ENCODE data around the gene SAMD4B.
"Not testable (repeated sequence)": the region's sequence is repeated elsewhere in the genome, so short reads cannot be mapped to it uniquely, and the experiment has no call there.

The SAMD4B gene

GRCh38 chr19:39310558-39311311, 31.5 kb upstream of the SAMD4B start:
- peak in 3 of 4 experiments; percentile 18 to 28 (median 20) for DNase-seq

- no peak for DNase-seq
These were observed 28.0 kb upstream of the SAMD4B start for GRCh38 chr19:39314016-39314728.

GRCh38 chr19:39315933-39316332, 26.3 kb upstream of the SAMD4B start:
- DNase-seq: no peak

DNA sequence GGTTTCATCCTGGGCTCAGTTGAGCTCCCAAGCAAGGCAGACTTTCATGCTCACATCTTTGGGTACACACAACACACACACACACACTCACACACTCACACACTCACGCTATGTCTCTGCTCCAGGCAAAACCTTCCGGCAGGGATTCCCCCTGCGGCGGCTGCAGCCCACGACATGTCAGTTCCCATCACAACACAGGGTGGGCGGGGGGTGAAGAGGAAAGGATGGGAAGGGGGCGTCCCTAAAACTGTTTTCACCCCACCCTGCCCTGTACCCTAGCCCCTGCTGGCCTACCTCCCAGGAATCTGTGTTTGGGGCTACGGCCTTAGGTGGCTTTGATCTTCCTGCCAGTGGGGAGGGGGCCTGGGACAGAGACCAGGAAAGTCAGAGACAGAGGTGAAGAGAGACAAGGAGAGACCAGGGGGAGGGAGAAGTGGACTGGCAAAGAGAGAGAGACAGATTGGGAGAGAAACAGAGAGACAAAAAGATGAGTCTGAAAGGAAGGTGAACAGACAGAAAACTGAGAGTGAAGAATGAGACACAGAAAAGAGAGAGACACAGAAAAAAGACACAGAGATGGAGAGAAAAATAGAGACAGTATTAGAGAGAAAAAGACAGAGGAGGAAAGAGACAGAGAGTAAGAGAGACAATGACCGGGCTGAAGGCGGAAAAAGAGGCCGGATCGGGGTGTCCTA, 25.4 kb upstream of the SAMD4B start:
- no peak for DNase-seq

DNA sequence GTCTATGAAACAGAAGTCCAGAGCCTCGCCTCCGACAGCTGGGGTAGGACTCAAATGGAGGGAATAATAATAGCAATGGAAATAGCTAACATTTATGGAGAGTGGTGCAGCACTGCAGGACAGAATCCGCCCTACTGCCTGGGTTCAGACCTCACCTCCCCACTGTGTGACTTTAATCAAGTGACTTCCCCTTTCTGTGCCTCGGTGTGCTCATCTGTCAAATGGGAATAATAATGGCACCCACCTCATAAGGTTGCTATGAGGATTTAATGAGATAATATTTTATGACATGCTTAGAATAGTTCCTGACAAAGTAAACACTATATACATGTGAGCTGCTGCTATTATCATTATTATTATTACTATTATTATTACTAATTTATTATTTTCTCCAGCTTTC, 24.7 kb upstream of the SAMD4B start:
- DNase-seq: no peak

DNA sequence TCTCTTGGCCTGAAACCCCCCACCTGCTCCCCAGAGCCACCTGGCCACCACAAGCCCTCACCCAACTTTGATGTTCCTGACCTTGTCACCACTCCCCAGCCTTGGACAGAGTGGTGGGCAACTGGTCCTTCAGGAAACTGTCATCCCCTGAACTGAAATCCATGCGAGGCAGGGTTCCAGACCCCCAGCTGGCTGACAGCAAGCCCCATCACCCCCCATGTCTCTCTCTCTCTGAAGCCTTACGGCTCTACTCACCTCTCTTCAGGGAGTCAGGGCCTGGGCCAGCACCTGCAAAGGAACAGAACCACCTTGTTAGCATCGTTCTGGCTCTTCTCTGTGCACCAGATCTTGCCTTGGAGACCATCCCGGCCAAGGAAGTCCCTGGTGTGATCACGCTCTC, 24.1 kb upstream of the SAMD4B start:
- no peak for DNase-seq

DNA sequence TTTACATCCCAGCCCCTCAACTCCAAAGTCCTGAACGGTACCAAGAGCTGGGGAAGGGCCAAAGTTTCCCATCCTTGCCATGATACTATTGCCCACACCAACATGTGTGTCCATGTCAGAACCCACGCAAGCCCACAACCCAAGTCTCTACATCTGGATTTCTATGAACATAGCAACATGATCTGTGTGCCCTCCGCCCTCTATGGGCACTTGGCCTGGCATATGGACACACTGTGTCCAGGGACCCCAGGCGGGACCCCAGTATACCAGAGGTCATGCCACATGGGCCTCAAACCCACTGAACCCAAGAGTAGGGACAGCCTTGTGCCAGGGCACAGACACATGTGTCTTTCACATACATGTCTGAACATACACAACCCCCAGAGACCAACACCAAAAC, 23.5 kb upstream of the SAMD4B start:
- no peak for DNase-seq

GRCh38 chr19:39319098-39319891, 22.9 kb upstream of the SAMD4B start:
- DNase-seq: no peak

DNA sequence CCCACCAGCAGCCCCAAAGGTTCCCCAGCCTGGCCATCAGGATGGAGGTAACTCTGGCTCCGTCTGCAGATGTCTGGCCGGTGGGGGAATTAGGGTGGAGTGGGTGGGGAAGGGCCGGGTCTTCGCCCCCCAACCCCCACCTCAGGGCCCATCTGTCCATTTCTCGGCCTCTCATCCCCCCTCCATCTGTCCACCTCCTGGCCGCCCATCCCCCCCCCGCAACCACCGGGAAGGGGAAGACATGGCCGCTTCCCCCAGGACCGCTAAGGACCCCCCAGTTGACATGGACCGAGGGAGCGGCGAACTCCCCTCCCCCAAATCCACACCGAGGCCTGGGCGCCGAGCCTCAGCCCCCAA, 22.4 kb upstream of the SAMD4B start:
- no peak for DNase-seq

DNA sequence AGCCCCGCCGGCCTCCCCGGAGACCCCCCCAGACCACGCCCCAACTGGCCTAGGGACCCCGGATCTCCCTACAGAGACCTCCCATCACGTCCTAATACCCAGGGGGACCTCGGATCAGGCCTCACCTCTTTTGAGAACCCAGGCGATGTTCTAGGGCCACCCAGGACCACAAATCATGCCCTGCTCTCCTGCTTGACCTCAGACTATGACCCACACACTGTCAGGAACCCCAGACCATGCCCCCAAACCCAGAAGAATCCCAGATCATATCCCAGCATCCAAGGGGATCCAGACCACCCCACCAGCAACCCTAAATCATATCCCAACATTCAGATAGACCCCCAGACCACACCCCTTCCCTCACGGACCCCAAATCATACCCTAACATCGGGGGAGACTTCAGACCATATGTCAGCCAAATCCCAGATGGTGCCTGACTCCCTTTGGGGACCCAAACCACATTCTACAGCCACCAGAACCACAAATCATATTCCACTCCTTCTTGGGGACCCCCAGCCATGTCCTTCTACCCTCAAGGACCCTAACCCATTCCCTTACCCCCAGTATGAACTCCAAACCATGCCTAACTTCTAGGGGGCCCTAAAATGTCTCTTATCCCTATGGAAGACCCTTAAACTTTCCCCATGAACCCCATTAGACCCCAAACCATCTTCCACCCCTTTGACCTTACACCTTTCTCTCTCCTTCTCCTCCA, 20.9 kb upstream of the SAMD4B start:
- DNase-seq: no peak

DNA sequence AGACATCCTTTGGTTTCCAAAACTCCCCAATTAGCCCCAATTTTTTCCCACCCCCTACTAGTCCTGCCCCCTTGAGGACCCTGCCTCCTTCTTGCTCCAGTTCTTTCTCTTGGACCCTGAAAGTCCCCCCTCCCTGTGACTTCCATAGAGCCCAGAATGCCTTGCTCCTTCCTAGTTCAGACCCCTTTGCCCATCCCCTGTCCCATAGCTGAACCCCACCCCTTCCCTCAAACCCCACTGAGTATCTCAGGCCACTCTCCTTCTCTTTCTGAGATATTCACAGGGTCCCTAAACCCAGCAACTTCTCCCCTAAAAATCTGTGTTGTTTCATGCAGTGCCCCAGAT, 20.4 kb upstream of the SAMD4B start:
- DNase-seq: no peak

DNA sequence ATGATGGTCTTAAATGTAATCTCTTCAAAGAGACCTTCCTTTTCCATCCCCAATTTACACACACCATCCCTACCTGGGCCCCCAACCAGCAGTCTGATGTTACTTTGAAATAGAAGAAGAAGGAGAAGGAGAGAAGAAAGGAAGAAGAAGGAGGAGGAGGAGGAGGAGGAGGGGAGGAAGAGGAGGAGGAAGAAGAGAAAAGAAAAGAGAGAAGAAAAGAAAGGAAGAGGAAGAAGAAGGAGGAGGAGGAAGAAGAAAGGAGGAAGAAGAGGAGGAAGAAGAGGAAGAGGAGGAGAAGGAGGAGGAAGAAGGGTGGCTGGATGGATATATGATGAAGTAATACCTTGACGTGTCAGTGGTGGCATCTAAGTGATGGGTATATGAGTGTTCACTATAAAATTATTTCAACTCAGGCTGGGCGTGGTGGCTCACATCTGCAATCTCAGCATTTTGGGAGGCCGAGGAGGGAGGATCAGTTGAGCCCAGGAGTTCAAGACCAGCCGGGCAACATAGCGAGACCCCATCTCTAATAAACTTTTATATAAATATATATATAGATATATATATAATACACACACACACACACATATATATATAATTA, 17.9 kb upstream of the SAMD4B start:
- no peak for DNase-seq

GRCh38 chr19:39325778-39326665, 16.2 kb upstream of the SAMD4B start:
- peak in 1 of 4 experiments; percentile 16 for DNase-seq

DNA sequence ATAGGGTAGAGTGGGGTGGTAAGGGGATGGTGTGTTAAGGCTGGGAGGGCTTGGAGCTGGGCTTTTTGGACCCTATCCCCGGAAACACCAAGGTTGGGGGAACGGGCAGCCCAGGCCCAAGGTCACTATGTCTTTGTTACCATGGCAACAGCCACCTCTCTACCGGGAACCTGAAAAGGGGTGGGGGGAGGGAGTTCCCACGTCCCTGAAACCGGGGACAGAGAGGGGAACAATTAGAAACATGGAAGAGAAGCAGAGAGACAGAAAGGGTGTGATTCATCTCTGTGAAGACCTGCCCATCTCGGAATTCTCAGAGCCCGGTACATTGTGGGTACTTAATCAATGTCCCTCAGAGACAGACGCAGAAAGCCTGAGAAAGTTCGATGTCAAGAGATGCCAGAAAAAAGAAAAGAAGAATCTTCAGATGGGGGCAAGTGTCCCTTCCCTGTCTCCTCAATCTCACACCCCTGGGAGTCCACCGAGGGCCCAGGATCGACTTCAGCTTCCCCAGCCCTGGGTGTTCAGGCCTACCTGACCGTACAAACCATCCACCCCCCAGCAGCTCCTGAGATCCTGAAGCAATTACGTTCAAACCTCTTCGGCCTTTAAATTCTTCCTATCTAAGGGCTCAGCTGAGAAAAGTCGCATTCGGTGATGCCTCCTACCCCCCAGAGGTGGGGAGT, 14.7 kb upstream of the SAMD4B start:
- DNase-seq: no peak

- DNase-seq: peak; percentile 76 to 90 (median 86)
These were observed 14.0 kb upstream of the SAMD4B start for GRCh38 chr19:39328046-39328705.

- no peak for DNase-seq
These were observed 12.3 kb upstream of the SAMD4B start for GRCh38 chr19:39329948-39330347.

- DNase-seq: no peak
These were observed 9.9 kb upstream of the SAMD4B start for GRCh38 chr19:39332293-39332692.

- DNase-seq: not testable (repeated sequence)
These were observed 9.5 kb upstream of the SAMD4B start for GRCh38 chr19:39332738-39333137.

DNA sequence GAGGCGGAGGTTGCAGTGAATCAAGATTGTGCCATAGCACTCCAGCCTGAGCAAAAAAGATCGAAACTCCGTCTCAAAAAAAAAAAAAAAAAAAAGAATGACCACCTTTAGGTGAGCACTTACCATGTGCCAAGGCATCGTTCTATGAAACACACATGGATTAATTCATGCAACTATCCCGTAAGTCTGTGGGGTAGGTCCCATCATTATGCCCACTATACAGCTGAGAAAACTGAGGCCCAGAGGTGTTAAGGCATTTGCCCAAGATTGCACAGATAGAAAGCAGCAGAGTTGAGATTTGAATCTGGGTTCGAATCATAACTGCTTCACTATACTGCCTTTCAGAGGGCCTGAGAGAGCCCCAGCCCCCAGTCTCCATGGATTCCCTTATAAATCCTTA, 8.7 kb upstream of the SAMD4B start:
- no peak for DNase-seq
